SIG-M5 treated with dmso at 0.1 percent for 504 hours (cell line): ENCODE results near the gene GRK2.

ENCODE experiments used
- DNase-seq: peaks from one replicate; lab custom pipeline; 2025; ENCODE audit not compliant: unreplicated experiment; lab: John Stamatoyannopoulos, UW

The GRK2 gene

GRCh38 chr11:67280788-67281551, 14.7 kb downstream of the GRK2 start:
- DNase-seq, result no peak

GRCh38 chr11:67281552-67282150, 15.4 kb downstream of the GRK2 start:
- no peak for DNase-seq

GRCh38 chr11:67282155-67282875, 16.0 kb downstream of the GRK2 start:
- no peak for DNase-seq

- DNase-seq, result no peak
Observed at GRCh38 chr11:67282876-67283371, 16.7 kb downstream of the GRK2 start.

- peak; percentile 90 for DNase-seq
Observed at GRCh38 chr11:67283481-67283963, 17.2 kb downstream of the GRK2 start.

- DNase-seq, result no peak
Observed at GRCh38 chr11:67284811-67285540, 18.7 kb downstream of the GRK2 start.

- peak; percentile 27 for DNase-seq
Observed at GRCh38 chr11:67285541-67286498, 19.5 kb downstream of the GRK2 start.

- DNase-seq, result peak; percentile 49
Observed at GRCh38 chr11:67286621-67287333, 20.5 kb downstream of the GRK2 start.

- peak; percentile 57 for DNase-seq
Observed at GRCh38 chr11:67287355-67288197, 21.3 kb downstream of the GRK2 start.

- DNase-seq, result no peak
Observed at GRCh38 chr11:67288198-67288451, 21.9 kb downstream of the GRK2 start.

- peak; percentile 96 for DNase-seq
Observed at GRCh38 chr11:67288452-67289225, 22.4 kb downstream of the GRK2 start.

GRCh38 chr11:67289226-67289650, 23.0 kb downstream of the GRK2 start, which contains the start of gene ANKRD13D:
Gene ANKRD13D, plus strand, starts transcription at chr11:67289303. Its CDS starts 158 bp downstream, at chr11:67289461.
- DNase-seq, result peak; percentile 83

GRCh38 chr11:67289651-67290479, 23.6 kb downstream of the GRK2 start:
- DNase-seq, result no peak

GRCh38 chr11:67290801-67291200, 24.5 kb downstream of the GRK2 start:
- no peak for DNase-seq

GRCh38 chr11:67291481-67292381, 25.5 kb downstream of the GRK2 start:
- DNase-seq, result no peak

- DNase-seq, result no peak
Observed at GRCh38 chr11:67292671-67293070, 26.4 kb downstream of the GRK2 start.
